UCSD-AML1 (cell line): ENCODE results near the gene NADK.
"Not testable (repeated sequence)": the region's sequence is repeated elsewhere in the genome, so short reads cannot be mapped to it uniquely, and the experiment has no call there.

Source experiments
- DNase-seq: peaks from one replicate; lab custom pipeline; 2025; ENCODE audit not compliant: unreplicated experiment; lab: John Stamatoyannopoulos, UW

NADK gene

GRCh38 chr1:1707241-1707640 lies 71.0 kb downstream of the NADK start:
- DNase-seq: not testable (repeated sequence)

- not testable (repeated sequence) for DNase-seq
Measured at GRCh38 chr1:1705623-1706022, 72.6 kb downstream of the NADK start.

- DNase-seq: not testable (repeated sequence)
Measured at GRCh38 chr1:1704284-1704957, 73.8 kb downstream of the NADK start.

- DNase-seq: no peak
Measured at GRCh38 chr1:1703796-1704195, 74.5 kb downstream of the NADK start.

GRCh38 chr1:1702506-1702905 lies 75.8 kb downstream of the NADK start:
- not testable (repeated sequence) for DNase-seq
